AG09319 (cell line): ENCODE measurements around the gene CELA2A.
"Not testable (repeated sequence)": the region's sequence is repeated elsewhere in the genome, so short reads cannot be mapped to it uniquely, and the experiment has no call there.

ENCODE experiments used
- DNase-seq: peaks from one replicate; pipeline ENCODE4 v3.0.0-alpha.2; 2010; ENCODE audit warnings: low read depth; ENCODE audit errors: extremely low read depth
- TF ChIP-seq, protein P1 (sequence below): IDR thresholded peaks from 2 replicates; pipeline ENCODE4 v1.5.1; 2011; ENCODE audit warnings: low read depth, mild to moderate bottlenecking, inconsistent platforms, low read length, moderate library complexity

Gene CELA2A

GRCh38 chr1:15454256-15454655 is 2.3 kb upstream of the CELA2A start:
- TF ChIP-seq, protein P1, sequence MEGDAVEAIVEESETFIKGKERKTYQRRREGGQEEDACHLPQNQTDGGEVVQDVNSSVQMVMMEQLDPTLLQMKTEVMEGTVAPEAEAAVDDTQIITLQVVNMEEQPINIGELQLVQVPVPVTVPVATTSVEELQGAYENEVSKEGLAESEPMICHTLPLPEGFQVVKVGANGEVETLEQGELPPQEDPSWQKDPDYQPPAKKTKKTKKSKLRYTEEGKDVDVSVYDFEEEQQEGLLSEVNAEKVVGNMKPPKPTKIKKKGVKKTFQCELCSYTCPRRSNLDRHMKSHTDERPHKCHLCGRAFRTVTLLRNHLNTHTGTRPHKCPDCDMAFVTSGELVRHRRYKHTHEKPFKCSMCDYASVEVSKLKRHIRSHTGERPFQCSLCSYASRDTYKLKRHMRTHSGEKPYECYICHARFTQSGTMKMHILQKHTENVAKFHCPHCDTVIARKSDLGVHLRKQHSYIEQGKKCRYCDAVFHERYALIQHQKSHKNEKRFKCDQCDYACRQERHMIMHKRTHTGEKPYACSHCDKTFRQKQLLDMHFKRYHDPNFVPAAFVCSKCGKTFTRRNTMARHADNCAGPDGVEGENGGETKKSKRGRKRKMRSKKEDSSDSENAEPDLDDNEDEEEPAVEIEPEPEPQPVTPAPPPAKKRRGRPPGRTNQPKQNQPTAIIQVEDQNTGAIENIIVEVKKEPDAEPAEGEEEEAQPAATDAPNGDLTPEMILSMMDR = no peak
- peak; percentile 61 for DNase-seq

GRCh38 chr1:15455522-15455921 is 1.0 kb upstream of the CELA2A start:
- DNase-seq = peak; percentile 55
- TF ChIP-seq, protein P1 = no peak

DNA sequence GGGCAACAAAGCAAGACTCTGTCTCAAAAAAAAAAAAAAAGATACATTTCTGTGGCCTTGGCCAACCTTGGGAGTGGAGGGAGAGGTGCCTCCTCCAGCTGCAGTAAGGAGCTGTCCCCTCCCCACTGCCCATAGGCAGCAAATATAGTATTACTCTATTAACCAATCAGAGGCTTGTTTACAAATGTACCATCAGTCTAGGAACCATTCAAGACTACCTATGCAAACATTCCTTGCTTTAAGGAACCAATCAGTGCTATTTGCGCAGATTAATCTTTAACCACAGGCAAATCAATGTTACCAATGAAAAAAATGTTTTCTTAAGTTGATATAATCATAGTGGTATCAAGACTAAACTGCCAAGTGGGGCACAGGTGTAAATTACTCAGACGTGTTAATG is 1.1 kb downstream of the CELA2A start:
- no peak for DNase-seq
- TF ChIP-seq, protein P1 = no peak

DNA sequence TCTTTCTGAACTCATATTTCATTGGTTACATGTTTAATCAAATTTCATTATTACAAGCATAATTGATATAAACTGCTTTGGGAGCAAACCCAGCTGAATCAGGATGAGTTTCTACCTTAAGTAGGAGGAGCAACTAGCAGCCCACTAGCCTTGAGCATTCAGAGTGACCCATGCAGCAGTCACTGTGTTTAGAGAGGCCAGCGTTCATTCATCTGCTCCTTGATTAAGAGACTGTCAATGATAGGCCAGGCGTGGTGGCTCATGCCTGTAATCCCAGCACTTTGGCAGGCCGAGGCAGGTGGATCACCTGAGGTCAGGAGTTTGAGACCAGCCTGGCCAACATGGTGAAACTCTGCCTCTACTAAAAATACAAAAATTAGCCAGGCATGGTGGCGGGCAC is 1.9 kb downstream of the CELA2A start:
- DNase-seq = not testable (repeated sequence)

DNA sequence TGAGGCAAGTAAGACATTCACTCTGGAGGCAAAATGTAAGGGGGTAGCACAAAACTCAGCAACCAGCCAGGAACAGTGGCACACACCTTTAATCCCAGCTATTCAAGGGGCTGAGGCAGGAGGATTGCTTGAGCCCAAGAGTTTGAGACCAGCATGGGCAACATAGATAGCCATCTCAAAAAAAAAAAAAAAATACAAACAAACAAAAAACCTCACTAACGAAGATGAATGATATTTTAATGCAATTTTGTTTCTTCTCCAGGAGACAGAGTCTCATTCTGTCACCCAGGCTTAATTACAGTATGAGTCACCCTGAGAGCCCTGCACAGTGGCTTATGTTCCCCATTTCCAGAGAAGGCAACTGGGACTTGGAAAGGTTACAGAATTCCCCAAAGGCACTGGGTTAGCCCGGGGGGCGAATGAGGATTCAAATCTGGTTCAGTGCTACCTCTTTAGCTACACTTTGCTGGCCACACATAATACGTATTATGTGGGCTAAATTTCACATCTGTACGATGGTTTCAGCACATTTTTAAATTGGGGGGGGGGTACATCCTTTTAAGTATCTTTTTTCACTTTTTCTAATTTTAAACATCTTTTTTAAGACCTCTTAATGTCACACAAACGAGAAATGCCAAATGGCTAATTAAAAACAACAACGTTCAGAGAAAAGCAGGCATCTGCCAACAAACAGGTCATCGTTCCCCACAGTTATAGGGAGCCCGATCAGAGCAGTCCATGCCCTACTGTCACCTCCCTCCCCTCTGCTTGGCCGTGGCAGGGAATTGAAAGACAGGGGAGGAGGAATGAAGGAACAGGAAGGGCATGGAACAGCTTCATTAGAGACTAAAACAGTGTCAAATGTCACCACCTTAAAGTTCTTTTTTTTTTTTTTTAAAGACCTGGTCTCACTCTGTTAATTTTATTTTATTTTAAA is 3.5 kb downstream of the CELA2A start:
- DNase-seq = no peak
- TF ChIP-seq, protein P1 = no peak

DNA sequence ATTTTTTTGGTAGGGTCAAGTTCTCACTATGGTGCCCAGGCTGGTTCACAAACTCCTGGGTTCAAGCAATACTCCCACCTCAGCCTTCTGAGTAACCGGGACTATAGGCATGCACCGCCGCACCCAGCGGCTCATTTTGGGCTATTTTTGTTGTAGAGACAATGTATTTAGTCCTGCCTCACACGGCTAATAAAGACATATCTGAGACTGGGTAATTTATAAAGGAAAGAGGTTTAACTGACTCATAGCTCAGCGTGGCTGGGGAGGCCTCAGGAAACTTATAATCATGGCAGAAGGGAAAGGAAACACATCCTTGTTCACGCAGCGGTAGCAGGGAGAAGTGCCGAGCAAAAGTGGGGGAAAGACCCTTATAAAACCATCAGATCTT is 4.2 kb downstream of the CELA2A start:
- TF ChIP-seq, protein P1 = no peak
- DNase-seq = no peak

- not testable (repeated sequence) for DNase-seq
Measured at GRCh38 chr1:15463064-15463800, 6.7 kb downstream of the CELA2A start.

DNA sequence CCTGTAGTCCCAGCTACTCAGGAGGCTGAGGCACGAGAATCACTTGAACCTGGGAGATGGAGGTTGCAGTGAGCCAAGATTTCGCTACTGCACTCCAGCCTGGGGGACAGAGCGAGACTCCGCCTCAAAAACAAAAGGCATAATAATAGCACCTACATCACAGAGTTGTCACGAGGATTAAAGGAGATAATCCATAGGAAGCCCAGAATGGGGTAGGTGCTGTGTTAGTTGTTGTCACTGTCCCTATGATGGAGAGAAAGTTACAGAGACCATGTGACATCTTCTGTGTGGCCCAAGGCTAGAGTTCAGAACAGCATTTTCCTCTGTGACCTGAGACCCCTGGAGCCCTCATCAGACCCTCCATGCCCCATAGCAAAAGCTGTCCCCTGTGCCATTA is 7.4 kb downstream of the CELA2A start:
- not testable (repeated sequence) for DNase-seq
